ENCODE data around the gene CREG2.

GRCh38 chr2:101364878-101365277 is 22.4 kb downstream of the CREG2 start:
- TF ChIP-seq, protein P1, sequence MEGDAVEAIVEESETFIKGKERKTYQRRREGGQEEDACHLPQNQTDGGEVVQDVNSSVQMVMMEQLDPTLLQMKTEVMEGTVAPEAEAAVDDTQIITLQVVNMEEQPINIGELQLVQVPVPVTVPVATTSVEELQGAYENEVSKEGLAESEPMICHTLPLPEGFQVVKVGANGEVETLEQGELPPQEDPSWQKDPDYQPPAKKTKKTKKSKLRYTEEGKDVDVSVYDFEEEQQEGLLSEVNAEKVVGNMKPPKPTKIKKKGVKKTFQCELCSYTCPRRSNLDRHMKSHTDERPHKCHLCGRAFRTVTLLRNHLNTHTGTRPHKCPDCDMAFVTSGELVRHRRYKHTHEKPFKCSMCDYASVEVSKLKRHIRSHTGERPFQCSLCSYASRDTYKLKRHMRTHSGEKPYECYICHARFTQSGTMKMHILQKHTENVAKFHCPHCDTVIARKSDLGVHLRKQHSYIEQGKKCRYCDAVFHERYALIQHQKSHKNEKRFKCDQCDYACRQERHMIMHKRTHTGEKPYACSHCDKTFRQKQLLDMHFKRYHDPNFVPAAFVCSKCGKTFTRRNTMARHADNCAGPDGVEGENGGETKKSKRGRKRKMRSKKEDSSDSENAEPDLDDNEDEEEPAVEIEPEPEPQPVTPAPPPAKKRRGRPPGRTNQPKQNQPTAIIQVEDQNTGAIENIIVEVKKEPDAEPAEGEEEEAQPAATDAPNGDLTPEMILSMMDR (IDR thresholded peaks at IDR 0.05) = no peak
- TF ChIP-seq POLR2A (IDR thresholded peaks at IDR 0.05) = no peak

Measured in esophagus squamous epithelium (tissue), 4 donors.